Hippocampal formation (tissue), 2 donors: ENCODE data around the gene ARHGAP32.
A peak's percentile ranks its signal among the peaks of the same experiment; 100 is the strongest.

Experiments used
- DNase-seq, 2 donors: peaks; one replicate each; lab custom pipeline; 2025; lab: John Stamatoyannopoulos, UW

Gene ARHGAP32

GRCh38 chr11:128956401-128957201 is 235.5 kb downstream of the ARHGAP32 start:
- DNase-seq: peak in 1 of 2 donors; percentile 45

GRCh38 chr11:128955636-128956035 is 236.5 kb downstream of the ARHGAP32 start:
- DNase-seq: no peak

DNA sequence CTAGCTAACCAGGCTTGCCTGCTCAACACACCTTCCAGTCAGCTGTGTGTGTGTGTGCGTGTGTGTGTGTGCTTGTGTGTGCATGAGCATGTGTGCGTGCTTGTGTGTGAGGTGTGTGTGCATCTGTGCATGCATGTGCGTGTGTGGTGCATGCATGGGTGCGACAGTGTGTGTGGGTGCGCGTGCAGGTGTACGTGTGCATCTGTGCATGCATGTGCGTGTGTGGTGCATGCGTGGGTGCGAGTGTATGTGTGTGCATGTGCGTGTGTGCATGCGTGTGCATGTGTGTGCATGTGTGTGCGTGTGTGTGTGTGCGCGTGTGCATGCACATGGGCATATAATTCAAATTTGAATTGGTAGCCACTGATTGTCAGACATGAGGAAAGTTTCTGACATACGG is 239.0 kb downstream of the ARHGAP32 start:
- no peak for DNase-seq

- DNase-seq: no peak
Measured at GRCh38 chr11:128949791-128950454, 242.2 kb downstream of the ARHGAP32 start.

- no peak for DNase-seq
Measured at GRCh38 chr11:128948583-128948982, 243.5 kb downstream of the ARHGAP32 start.

GRCh38 chr11:128947773-128948172 is 244.4 kb downstream of the ARHGAP32 start:
- DNase-seq: no peak

DNA sequence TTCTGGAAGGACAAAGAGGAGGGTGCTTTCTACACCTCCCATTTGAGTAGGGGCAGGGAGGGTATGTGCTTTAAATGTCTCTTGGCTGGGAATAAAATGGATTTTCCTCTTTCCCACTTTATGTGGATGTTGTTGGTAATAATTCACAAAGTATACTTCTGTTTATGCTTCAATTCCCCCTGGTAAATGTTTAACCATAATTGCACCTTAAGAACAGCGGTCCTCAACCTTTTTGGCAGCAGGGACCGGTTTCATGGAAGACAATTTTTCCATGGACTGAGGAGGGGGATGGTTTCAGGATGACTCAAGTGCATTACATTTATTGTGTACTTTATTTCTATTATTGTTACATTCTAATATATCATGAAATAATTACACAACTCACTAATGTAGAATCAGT is 245.5 kb downstream of the ARHGAP32 start:
- no peak for DNase-seq

DNA sequence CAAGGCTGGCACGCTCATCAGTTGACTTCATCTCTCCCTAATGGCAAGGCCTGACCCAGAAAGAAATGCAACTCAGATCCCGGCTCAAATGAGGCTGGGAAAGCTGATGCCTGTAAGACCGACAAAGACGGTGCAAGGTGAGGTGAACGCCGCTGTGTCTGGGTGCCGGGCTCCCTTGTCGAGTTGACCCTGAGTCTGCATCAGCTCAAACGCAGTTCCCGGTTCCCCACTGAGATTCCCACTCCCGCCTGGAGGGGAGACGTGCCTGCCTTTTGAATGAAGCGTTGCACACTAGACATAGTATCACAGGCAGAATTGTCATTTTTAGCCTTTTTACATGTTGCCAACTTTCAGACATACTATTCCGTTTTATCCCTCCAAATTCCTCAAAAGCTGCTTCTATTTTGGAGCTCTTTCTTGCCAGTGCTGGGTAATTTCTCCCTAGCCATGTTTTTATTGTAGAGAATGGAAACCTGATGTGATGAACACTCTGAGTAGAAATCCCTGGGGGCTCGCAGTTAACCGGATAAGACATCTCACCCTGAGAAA is 248.6 kb downstream of the ARHGAP32 start:
- DNase-seq: no peak

DNA sequence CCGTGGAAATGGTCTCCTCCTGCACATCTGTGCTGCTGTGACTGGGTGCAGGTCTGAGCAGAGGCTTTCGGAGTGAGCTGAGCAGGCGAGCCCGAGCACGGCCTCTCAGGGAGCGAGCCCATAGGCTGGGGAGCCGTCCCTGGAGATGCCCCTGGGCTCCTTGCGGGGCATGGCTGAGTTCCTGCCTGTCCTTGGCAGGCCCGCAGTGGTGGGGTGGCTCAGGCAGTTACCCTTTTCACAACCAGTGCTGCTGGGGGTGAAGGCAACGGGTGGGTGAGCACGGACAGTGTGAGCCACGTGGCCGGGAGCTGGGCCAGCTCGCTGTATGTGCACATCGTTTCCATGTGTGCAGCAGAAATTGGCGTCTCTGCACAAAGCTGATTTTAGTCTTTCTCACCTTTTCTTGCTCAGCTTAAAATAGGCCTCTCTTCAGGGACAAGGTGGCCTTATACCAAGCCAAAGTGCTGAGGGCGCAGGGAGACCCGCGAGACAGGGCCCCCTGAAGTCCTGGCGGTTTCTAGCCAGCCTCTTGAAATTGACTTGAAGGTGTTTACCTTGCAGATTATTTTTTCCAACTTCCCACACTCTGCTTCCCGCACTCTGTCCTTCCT is 249.2 kb downstream of the ARHGAP32 start, which contains the start of gene TP53AIP1:
TP53AIP1 (minus strand) TSS at position 55 of the 611 bp plus-strand sequence. CDS start 5,053 bp downstream, outside the sequence.
- DNase-seq: no peak

GRCh38 chr11:128942272-128942612 is 249.9 kb downstream of the ARHGAP32 start:
- DNase-seq: no peak

DNA sequence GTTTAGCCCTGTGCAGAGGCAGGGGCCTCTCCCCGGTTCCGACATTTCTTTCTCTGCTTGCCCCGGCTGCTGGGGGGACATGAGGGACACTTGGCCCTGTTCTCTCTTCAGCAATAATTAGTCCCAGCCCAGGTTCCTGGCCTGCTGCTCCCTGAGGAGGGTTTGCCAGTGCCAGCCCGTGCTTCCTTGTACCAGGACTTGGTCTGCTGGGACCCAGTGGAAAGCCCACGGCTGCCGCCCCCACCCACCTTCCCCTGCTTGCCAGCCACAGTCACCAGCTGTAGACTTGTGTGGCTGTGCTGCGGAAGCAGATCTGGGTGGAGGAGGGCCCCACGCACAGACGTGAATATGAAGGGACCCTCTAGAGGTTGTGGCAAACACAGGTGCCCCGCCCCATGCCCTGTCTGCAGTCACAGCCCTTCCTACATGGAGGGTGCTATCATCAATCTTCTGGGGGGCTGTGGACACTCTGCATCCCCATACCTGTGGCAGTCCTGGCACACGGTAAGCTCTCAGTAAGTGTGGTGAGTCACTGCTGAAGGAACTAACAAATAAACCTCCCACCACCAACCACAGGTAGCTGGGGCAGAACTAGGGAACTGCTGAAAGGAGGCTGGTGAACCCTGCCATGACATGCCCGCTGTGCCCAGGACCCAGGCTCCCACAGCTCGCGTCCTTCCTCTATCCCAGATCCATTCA is 250.4 kb downstream of the ARHGAP32 start:
- no peak for DNase-seq

GRCh38 chr11:128941110-128941509 is 251.0 kb downstream of the ARHGAP32 start:
- DNase-seq: no peak

DNA sequence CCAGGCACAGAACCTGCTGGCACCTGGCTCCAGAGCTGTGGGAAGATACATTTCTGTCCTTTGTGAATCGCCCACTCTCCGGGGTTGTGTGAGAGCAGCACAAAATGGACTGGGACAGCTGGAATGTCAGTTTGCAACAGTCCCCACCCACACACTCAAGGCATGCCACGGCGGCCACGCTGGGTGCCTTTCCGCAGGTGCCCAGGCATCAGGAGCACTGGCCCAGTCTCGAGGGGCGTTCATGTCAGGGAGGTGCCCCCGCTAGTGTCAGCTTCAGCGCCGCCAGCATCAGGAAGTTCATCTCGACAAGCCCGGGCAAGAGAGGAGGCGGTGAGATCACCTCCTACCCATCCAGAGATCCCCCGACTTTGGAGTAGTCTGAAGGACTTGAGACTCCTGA is 251.5 kb downstream of the ARHGAP32 start:
- DNase-seq: no peak

DNA sequence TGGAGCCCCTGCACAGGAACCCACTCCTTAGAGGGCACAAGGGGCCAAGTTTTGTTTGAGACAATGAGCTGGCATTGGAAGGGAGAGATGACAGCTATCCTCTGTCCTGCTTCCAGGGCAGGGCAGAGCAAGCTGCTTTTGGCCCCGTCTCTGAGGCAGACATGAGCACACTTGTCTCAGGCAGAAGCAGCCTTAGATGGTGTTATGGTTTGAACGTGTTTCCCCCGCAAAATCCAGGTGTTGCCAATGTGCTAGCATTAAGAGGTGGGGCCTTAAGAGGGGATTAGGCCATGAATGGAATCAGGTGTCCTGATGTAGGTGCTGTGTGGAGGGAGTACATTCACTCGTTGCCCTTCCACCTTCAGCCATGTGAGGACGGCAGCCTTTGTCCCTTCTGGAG is 252.0 kb downstream of the ARHGAP32 start:
- DNase-seq: no peak

GRCh38 chr11:128939591-128939990 is 252.5 kb downstream of the ARHGAP32 start:
- no peak for DNase-seq

DNA sequence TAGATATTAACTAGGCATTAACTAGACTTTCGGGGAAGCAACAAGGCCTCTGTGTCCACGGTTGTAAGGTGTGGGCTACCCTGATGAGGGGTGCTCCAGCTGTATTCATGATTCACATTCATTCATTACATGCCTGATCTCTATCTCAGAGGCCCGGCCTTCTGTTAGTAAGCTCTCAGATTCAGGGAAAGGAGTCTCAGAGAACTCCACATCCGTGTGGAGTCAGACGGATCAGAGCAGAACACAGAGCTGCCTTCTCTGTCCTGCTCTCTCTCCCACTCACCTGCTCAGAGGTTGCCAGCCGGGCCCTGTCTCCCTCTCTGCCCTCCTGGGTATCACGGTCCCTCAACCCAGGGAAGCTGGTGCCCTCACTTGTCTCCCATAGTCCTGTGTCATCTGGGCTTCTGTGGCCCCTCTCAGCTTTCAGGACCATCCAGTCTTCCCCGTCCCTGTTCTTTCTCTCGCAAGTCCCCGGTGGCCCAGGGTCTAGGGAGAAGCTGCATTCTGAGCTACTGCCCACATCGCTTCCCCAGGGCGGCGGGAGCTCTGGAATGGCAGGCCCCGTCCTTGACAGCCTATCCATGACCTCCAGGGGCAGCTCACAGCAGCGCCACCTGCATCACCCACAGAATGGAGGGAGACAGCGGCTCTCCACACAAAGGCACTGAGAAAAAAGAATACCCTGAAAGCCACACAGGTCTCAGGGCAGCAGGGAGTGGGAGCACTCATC is 253.8 kb downstream of the ARHGAP32 start:
- no peak for DNase-seq

DNA sequence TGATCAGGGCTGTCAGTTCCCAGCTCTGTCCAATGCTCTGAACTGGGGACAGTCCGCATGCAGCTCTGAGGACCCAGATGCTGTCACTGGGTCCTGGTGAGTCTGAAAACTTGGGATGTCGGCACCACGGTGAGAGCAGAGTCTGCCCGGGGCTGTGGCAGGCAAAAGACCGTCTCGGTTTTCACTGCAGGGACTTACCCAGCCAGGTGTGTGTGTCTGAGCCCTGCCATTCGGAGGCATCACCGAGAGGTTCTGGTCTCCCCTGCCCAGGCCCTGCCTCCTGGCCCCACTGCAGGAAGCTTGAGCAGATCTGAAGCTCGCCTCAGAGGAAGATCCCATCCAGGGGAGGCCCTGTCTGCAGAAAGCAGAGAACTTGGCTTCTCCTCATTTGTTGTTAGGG is 254.6 kb downstream of the ARHGAP32 start:
- no peak for DNase-seq

GRCh38 chr11:128936606-128937251 is 255.4 kb downstream of the ARHGAP32 start:
- DNase-seq: no peak

GRCh38 chr11:128934926-128935325 is 257.2 kb downstream of the ARHGAP32 start:
- DNase-seq: no peak

GRCh38 chr11:128934351-128934750 is 257.8 kb downstream of the ARHGAP32 start:
- no peak for DNase-seq
